GM06990 (cell line): ENCODE measurements around the gene UBE2V1.

Experiments
- DNase-seq: peaks from one replicate; pipeline ENCODE4 v3.0.0-alpha.2; 2011; ENCODE audit not compliant: insufficient read length; ENCODE audit errors: extremely low read depth
- H3K27me3 ChIP-seq: replicated peaks from 2 replicates; pipeline ENCODE4 v1.6.0; 2011; ENCODE audit warnings: low read length; ENCODE audit not compliant: control insufficient read depth, insufficient read depth
- H3K36me3 ChIP-seq: 2 replicates; pipeline ENCODE4 v1.5.1; 2011; ENCODE audit warnings: low read length; ENCODE audit not compliant: control insufficient read depth, insufficient read depth
- H3K4me3 ChIP-seq: replicated peaks from 2 replicates; pipeline ENCODE4 v1.5.1; 2011; ENCODE audit warnings: low read depth, mild to moderate bottlenecking, control low read depth, low read length
- TF ChIP-seq, protein P1 (sequence below): IDR thresholded peaks from 2 replicates; pipeline ENCODE4 v1.5.1; 2011; ENCODE audit warnings: low read length, control low read depth, mild to moderate bottlenecking, inconsistent platforms; ENCODE audit not compliant: insufficient read depth, poor library complexity, severe bottlenecking

Gene UBE2V1

DNA sequence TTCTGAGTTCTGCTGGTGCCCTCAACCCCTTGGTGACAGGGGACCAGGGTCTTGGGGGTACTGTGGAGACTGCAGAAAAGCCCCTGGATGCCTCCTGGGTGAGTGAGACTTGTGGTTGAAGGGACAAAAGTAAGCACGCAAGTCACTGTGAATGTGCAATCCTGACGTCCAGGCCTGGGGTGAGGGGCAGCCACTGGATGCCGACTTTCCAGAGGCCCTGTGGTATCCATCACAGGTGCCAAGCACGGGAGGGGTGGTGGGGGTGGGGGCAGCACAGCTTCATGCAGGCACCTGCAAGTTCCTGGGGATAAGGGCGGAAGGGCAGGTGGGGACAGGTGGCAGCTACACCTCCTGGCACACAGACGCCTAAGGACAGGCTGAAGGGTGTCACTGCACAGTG lies 20.1 kb upstream of the UBE2V1 start:
- Histone ChIP-seq H3K27me3 (no peaks in the 10 kb centered on the region), H3K36me3 (peaks cover 26% of the 10 kb centered on the region), H3K4me3 (no peak overlapping the region)
- TF ChIP-seq, protein P1, sequence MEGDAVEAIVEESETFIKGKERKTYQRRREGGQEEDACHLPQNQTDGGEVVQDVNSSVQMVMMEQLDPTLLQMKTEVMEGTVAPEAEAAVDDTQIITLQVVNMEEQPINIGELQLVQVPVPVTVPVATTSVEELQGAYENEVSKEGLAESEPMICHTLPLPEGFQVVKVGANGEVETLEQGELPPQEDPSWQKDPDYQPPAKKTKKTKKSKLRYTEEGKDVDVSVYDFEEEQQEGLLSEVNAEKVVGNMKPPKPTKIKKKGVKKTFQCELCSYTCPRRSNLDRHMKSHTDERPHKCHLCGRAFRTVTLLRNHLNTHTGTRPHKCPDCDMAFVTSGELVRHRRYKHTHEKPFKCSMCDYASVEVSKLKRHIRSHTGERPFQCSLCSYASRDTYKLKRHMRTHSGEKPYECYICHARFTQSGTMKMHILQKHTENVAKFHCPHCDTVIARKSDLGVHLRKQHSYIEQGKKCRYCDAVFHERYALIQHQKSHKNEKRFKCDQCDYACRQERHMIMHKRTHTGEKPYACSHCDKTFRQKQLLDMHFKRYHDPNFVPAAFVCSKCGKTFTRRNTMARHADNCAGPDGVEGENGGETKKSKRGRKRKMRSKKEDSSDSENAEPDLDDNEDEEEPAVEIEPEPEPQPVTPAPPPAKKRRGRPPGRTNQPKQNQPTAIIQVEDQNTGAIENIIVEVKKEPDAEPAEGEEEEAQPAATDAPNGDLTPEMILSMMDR: no peak
- DNase-seq: no peak

DNA sequence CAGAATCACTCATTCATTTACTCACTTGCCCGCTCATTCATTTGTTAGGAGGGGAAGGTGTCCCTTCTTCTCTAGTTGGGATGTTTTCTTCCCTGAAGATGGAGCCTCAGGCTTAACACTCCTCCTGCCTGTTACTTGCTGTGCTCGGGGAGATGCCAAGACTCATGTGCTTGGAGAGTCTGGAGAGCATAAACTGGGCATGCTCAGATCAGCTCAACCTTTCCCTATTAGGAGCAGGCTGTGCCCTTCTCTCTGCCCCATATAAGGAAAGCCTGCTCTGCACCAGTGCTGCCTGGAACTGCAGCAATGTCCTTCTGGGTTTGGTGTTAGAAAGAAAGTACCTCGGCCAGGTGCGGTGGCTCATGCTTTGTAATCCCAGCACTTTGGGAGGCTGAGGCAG lies 18.0 kb upstream of the UBE2V1 start:
- no peaks in the 10 kb centered on the region for H3K27me3 ChIP-seq
- no peak overlapping the region for H3K4me3 ChIP-seq
- TF ChIP-seq, protein P1: no peak
- no peak for DNase-seq
- peaks cover 33% of the 10 kb centered on the region for H3K36me3 ChIP-seq

DNA sequence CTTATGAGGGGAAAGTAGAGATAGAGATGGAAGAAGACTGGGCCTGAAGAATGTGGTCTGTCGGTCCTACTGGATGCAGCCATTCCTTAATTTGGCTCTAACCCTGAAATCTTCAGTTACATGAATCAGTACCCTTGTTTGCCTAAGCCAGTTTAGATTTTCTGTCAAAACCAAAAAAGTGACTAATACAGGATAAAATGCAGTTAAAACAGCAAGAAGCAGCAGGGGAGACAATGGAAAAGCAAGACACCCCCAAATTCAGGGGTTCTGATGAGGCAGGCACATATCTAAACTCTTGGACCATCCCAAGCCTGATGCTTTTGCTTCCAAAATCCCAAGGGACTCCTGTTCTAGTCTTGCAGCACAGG lies 17.4 kb upstream of the UBE2V1 start:
- peaks cover 33% of the 10 kb centered on the region for H3K36me3 ChIP-seq
- TF ChIP-seq, protein P1: no peak

DNA sequence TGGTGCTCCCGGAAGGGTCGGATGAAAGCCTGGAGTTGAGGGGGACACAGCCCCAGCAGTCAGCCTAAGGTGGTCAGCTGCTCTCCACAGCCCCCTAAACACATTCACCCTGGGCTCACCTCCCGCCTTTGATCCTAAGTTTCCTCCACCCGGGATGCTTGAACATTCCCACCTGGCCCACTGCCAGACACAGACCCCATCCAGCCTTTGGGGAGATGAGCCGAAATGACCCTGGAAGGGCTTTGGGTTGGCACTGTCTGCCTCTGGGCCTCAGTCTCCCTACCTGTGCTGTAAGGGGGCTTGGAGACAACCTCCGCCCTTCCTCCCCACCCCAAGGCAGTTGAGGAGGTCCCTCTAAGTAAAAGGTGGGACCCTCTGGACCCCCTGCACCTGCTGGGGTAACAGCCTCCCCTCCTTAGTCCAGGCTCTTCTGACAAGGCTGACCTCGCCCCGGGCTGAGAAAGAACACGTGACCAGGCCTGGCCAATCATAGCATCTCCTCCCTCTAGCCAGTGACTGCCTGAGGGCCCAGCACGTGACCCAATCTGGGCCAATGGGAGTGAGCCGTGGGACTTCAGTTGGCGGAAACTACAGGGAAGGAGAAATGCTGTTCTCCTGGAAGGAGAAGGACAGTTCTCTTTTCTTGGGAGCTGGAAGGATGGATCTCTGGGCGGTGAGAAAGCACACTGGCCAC lies 16.9 kb upstream of the UBE2V1 start:
- peaks cover 37% of the 10 kb centered on the region for H3K36me3 ChIP-seq

More for the DNA sequence above, 17.4 kb upstream of the UBE2V1 start:
- Histone ChIP-seq H3K4me3 (no peak overlapping the region), H3K27me3 (no peaks in the 10 kb centered on the region)
- DNase-seq: no peak

DNA sequence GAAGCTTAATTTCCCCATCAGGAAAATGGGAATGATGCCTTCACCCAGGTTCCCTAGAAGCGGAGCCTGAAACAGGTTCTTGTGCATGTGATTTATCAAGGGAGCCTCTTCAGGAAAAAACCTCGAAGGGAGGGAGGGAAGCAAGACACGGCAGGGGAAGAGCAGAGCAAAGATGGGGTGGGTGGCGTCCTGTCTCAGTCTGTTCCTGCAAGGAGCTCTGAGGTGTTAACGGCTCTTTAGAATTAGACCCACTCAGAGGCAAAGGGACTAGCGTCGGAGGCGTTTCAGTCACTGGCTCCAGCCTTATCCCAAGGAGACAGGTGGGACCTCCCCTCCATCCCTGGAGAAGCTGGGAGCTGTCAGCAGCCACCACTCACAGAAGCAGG lies 15.6 kb upstream of the UBE2V1 start:
- no peak overlapping the region for H3K4me3 ChIP-seq
- TF ChIP-seq, protein P1: no peak
- peaks cover 46% of the 10 kb centered on the region for H3K36me3 ChIP-seq
- no peak for DNase-seq
- H3K27me3 ChIP-seq: no peaks in the 10 kb centered on the region

More for the DNA sequence above, 16.9 kb upstream of the UBE2V1 start:
- TF ChIP-seq, protein P1: no peak
- DNase-seq: no peak
- H3K4me3 ChIP-seq: no peak overlapping the region
- H3K27me3 ChIP-seq: no peaks in the 10 kb centered on the region
